GM21786 (cell line): ENCODE measurements around the gene MKKS.
"Not testable (repeated sequence)": the region's sequence is repeated elsewhere in the genome, so short reads cannot be mapped to it uniquely, and the experiment has no call there.

ENCODE experiments used
- ATAC-seq: cut with Tn5 transposase; IDR thresholded peaks from one replicate; pipeline ENCODE4 v1.9.1; 2021; ENCODE audit not compliant: unreplicated experiment

MKKS gene

DNA sequence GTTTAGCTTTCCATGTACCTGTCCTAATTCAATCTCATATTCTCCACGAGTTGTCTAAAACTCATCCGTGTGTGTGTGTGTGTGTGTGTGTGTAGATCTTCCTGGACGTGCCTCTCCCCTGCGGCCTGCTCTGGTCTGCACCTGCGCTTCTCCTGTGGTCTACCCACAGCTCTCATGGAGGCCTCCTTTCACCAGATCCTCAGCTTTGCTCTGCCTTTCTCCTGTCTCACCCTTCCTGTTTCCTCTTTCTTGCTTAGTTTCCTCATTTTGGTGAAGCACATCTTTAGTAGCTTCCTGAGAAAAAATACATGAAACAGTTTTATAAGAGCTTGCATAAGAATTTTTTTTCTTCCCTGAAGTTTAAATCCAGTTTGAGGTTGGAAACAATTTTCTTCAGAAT lies 19.2 kb upstream of the MKKS start:
- ATAC-seq, result peak; percentile 95

DNA sequence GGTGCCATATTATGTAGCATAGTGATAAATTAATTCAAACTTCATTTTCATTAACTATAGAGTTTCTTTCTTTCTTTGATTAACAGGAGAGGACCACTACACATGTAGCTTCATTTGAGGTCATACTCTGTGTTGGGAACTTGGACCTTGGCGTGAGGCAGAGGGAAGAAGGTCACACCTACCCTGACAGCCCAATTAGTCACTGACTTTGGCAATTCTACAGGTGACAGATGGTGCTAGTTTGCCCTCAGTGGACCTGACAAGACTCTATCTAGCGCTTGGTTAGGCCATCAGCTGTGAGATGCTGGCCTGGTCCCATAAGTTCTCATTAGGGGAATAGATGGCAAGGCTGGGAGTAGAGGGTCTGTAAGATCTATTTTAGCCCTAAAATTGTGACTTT lies 15.2 kb upstream of the MKKS start:
- no peak for ATAC-seq

GRCh38 chr20:10448270-10449156 lies 14.5 kb upstream of the MKKS start:
- no peak for ATAC-seq

DNA sequence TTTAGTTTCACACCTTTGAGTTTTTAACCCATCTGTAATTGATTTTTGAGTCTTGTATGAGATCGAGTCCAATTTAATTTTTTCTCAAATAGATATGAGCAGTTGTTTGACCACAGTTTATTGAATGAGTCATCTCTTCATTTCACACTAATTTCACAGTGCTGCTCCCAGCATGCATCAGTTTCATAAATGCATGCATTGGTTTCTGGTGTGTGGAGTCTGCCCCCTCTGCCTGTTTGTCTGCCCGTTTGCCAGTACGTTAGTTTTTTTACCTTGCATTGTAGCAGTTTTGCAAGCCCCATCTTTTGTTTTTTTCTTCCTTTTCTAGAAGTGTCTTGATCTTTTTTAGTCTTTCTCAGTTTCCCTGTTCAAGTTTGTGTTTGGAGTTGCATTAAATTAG lies 13.0 kb upstream of the MKKS start:
- peak; percentile 100 for ATAC-seq

- no peak for ATAC-seq
Observed at GRCh38 chr20:10445758-10446157, 11.7 kb upstream of the MKKS start.

GRCh38 chr20:10443936-10444335 lies 9.9 kb upstream of the MKKS start:
- no peak for ATAC-seq

DNA sequence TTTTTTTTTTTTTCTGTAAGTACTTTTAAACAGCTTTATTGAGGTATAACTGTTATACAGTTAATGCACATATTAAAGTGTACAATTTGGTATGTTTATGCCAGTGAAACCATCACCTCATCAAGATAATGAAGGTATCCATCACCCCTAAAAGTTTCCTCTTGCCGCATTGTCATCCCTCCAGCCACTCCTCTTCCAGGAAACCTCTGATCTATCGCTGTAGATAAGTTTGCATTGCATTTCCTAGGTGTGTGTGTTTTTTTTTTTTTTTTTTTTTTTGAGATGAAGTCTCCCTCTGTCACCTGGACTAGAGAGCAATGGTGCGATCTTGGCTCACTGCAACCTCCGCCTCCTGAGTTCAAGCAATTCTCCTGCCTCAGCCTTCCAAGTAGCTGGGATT lies 4.2 kb upstream of the MKKS start:
- ATAC-seq, result no peak

GRCh38 chr20:10436053-10436699 lies 2.2 kb upstream of the MKKS start:
- ATAC-seq, result no peak

DNA sequence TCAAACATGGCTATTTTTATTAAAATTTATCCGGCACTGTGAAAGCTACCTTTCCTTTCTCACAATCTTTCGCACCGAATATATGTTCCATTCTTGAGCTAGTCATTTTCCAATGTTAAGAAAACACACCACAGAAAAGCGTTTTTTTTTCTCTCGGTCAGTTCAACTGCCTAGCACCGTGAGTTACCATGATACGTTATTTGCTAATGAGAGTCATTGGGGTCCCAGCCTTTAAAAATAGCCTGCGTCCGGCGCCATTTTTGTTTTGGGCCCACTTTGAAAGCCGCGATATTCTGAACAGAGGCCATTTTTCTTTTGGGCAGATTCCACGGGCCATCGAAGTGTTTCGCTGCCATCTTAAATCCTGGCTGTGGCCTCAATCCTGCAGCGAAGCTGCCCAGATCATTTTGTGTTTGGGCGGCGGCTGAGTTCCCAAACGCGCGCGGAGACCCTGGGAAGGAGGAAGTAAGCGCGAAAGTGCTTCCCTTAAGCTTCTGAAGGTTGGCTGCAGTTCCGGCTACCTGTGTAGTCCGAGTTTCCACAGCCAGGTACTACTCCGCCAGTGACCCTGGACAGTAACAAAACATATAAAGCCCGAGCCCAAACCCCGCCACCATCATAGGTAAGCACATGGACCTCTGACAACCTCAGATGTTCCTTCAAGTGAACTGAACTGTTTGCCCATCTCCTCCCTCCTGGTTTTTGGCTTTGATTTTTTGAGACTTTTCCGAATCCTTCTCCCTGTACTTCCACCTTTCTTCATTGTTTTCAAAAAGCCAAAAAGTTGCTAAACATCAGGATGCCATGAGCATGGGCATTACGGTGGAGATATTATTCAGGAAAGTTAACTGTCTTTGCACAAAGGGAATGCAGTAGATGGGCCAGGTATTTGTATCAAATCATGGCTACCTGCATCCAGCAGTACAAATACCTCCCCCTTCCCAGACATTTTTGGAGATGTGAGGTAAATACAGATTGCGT lies 1.1 kb upstream of the MKKS start, which contains the start of gene SLX4IP:
SLX4IP (plus strand) TSS at position 474 of the 981 bp plus-strand sequence. CDS start 22,900 bp downstream, outside the sequence.
- ATAC-seq, result peak; percentile 58

DNA sequence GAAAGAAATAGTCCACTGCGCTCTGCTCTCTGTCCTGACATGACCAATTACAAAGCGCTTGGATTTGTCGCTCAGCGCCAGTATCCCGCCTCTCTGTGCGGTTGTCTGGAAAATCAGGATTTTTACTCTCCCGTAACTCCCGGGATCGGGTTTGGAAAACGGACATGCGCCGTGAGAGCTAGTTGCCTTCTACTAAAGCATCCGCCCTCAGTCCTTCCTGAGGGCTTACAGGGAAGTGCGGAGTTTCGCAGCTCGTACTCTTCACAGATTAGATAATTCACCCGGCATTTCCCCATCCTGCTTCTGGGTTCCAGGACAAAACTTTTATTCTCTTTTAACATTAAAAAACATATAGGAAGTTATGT lies 427 bp upstream of the MKKS start:
- ATAC-seq, result peak; percentile 30

- ATAC-seq, result no peak
Observed at GRCh38 chr20:10433014-10433622, 904 bp downstream of the MKKS start.

GRCh38 chr20:10432079-10432478 lies 1.9 kb downstream of the MKKS start:
- no peak for ATAC-seq

DNA sequence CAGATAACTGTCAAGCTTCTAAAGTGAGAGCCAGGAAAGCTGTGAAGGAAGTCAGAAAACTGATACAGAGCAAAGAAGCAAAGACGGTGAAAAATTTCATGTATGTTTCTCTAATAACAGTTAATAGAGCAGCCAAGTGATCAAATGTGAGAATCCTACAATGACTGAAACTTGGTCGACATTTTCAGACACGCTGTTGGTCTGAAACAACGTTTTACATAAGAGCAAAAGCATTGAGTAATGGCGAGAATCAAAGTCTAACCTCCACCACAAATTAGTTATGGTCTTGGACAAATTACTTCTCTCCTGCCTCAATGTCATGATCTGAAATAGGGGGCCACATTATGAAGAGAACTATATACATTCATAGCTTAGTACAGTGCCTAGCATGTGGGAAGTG lies 3.3 kb downstream of the MKKS start:
- no peak for ATAC-seq

GRCh38 chr20:10430000-10430466 lies 4.0 kb downstream of the MKKS start:
- no peak for ATAC-seq

DNA sequence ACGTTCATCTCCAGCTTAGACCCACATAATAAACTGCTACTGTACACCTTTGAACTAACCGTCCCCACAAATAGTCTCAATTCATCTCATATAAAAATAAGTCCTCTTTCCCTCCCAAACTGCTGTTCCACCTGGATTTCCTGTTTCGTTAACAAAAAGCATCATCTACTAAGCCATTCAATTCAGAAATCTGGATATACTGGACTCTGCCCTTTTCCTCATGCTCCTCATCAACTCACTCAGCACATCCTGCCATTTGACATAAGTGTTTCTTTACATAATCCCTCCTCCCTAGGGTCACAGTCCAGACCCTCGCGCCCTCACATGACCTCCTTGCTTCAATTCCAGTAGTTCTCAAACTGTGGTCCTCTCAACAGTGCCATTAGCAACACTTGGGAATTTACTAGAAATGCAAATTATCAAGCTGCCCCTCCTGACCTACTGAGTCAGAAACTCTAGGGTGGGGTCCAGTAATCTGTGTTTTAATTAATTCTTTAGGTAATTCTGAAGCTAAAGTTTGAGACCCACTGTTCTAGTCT lies 4.5 kb downstream of the MKKS start:
- no peak for ATAC-seq

- peak; percentile 51 for ATAC-seq
Observed at GRCh38 chr20:10428008-10428407, 6.0 kb downstream of the MKKS start.

GRCh38 chr20:10427060-10427692 lies 6.8 kb downstream of the MKKS start:
- ATAC-seq, result no peak

DNA sequence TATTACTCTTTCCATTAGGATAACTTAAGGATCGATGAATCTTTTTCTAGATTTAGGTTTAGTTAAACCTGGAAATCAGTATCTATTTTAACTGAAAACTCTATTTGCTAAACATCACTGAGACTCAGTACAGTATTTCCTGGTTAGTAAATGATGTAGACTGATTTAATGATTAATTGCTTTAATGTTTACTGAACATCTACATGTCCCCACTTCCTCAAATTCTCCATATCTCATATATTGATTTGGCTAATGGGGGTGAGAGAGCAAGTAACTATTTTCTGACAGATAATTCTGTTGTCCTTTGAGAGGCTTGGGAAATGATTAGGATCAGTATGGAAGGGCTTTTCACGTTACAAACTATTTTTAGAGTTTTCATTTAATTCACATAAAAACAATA lies 10.3 kb downstream of the MKKS start:
- ATAC-seq, result peak; percentile 45

DNA sequence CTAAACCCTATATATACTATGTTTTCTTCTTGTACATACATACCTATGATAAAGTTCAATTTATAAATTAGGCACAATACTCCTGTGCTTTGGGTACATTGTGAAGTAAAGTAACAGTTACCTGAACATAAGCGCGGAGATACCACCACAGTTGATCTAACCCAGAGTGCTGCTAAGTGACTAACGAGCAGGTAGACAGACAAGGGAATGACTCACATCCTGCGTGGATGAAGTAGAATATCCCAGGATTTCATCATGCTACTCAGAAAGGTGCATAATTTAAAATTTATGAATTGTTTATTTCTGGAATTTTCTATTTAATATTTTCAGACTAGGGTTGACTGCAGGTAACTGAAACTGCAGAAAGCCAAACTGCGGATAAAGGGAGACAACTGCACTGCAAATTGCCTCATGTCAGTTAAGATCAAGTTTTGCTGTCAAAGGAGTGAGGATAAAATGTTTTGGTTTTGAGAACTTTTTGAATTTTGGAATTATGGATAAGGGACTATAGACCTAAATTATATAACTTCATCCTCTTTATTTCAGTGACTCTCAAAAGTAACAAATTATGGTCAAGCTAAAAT lies 14.4 kb downstream of the MKKS start:
- ATAC-seq, result no peak

DNA sequence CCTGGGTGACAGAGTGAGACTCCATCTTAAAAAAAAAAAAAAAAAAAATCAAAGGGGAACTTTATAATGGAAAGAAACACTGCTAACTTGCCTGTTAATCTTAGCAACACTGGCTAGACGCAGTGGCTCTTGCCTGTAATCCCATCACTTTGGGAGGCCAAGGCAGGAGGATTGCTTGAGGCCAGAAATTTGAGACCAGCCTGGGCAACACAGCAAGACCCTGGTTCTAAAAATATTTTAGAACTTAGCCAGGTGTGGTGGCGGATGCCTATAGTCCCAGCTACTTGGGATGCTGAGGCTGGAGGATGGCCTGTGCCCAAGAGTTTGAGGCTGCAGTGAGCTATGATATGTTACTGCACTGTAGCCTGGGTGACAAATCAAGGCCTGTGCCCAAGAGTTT lies 16.8 kb downstream of the MKKS start:
- not testable (repeated sequence) for ATAC-seq
